ENCODE measurements around the gene USH1C. TPM values are rescaled to one million over a fixed set of nuclear protein-coding genes. Genes with fewer than 3 reads are reported as not detected.

USH1C gene
- total and polyA plus RNA-seq, 2 experiments from 2014 or later: not detected

- in situ Hi-C loops (cut with MboI): no loop called here
- TF ChIP-seq EZH2phosphoT487 (IDR thresholded peaks at IDR 0.05; ENCODE audit: insufficient read depth, low read depth) (no peak), EZH2 (IDR thresholded peaks at IDR 0.05; ENCODE audit: insufficient read depth, poor library complexity, severe bottlenecking) (no peak)
- DNase-seq: no peak
- no peak overlapping the region for H2AFZ ChIP-seq
- no peaks in the 10 kb centered on the region for H3K4me1 ChIP-seq (ENCODE audit: insufficient read depth)
- H3K9me2 ChIP-seq (ENCODE audit: insufficient read depth): no peaks in the 10 kb centered on the region
- no peaks in the 10 kb centered on the region for H4K20me1 ChIP-seq (ENCODE audit: insufficient read depth)
- no peaks in the 10 kb centered on the region for H3F3A ChIP-seq (ENCODE audit: insufficient read depth)
- H3K36me3 ChIP-seq (ENCODE audit: low read depth): no peaks in the 10 kb centered on the region
- H3K9ac ChIP-seq: no peak overlapping the region
- H3K4me2 ChIP-seq (ENCODE audit: unreplicated experiment): no peak overlapping the region
- H3K9me3 ChIP-seq (ENCODE audit: low read depth): no peaks in the 10 kb centered on the region
- H3K27me3 ChIP-seq (replicated peaks; ENCODE audit: insufficient read depth): no peaks in the 10 kb centered on the region; the same call in none of the 2 replicates
- H3K4me3 ChIP-seq: no peak overlapping the region
- no peak overlapping the region for H3K27ac ChIP-seq
- no peaks in the 10 kb centered on the region for H3K79me2 ChIP-seq (ENCODE audit: insufficient read depth)
- 48 to 55% methylated on average over 4 of the region's 4 CpGs for WGBS, 2 experiments (ENCODE audit: low coverage in 1 of 2, low lambda C conversion rate in 2 of 2, missing lambda C conversion rate in 2 of 2)
Measured at GRCh38 chr11:17588721-17589120, 44.5 kb upstream of the USH1C start.

- Histone ChIP-seq H3K36me3 (ENCODE audit: low read depth) (no peaks in the 10 kb centered on the region), H3F3A (ENCODE audit: insufficient read depth) (no peaks in the 10 kb centered on the region), H3K9ac (no peak overlapping the region), H4K20me1 (ENCODE audit: insufficient read depth) (no peaks in the 10 kb centered on the region), H3K4me3 (no peak overlapping the region), H3K27ac (no peak overlapping the region), H2AFZ (no peak overlapping the region), H3K9me2 (ENCODE audit: insufficient read depth) (no peaks in the 10 kb centered on the region), H3K4me1 (ENCODE audit: insufficient read depth) (no peaks in the 10 kb centered on the region), H3K79me2 (ENCODE audit: insufficient read depth) (no peaks in the 10 kb centered on the region), H3K27me3 (replicated peaks; ENCODE audit: insufficient read depth) (no peaks in the 10 kb centered on the region; the same call in none of the 2 replicates), H3K9me3 (ENCODE audit: low read depth) (no peaks in the 10 kb centered on the region), H3K4me2 (ENCODE audit: unreplicated experiment) (no peak overlapping the region)
- TF ChIP-seq EZH2 (IDR thresholded peaks at IDR 0.05; ENCODE audit: insufficient read depth, poor library complexity, severe bottlenecking): no peak
- no peak for TF ChIP-seq EZH2phosphoT487 (IDR thresholded peaks at IDR 0.05; ENCODE audit: insufficient read depth, low read depth)
- WGBS, 2 experiments (ENCODE audit: low coverage in 1 of 2, low lambda C conversion rate in 2 of 2, missing lambda C conversion rate in 2 of 2): 36 to 51% methylated on average over 8 of the region's 8 CpGs
- in situ Hi-C loops (cut with MboI): no loop called here
- DNase-seq: no peak
Measured at GRCh38 chr11:17588166-17588565, 44.0 kb upstream of the USH1C start.

GRCh38 chr11:17585911-17586695 lies 41.9 kb upstream of the USH1C start:
- H3K9me2 ChIP-seq (ENCODE audit: insufficient read depth): no peaks in the 10 kb centered on the region
- no peak overlapping the region for H3K4me3 ChIP-seq
- H3K27ac ChIP-seq: no peak overlapping the region
- no peak for DNase-seq
- H3K4me2 ChIP-seq (ENCODE audit: unreplicated experiment): no peak overlapping the region
- H2AFZ ChIP-seq: no peak overlapping the region
- in situ Hi-C loops (cut with MboI): no loop called here
- no peaks in the 10 kb centered on the region for H3K36me3 ChIP-seq (ENCODE audit: low read depth)
- H3K9me3 ChIP-seq (ENCODE audit: low read depth): no peaks in the 10 kb centered on the region
- no peaks in the 10 kb centered on the region for H3K79me2 ChIP-seq (ENCODE audit: insufficient read depth)
- 22 to 25% methylated on average over 6 of the region's 6 CpGs for WGBS, 2 experiments (ENCODE audit: low coverage in 1 of 2, low lambda C conversion rate in 2 of 2, missing lambda C conversion rate in 2 of 2)
- no peak overlapping the region for H3K9ac ChIP-seq
- TF ChIP-seq EZH2phosphoT487 (IDR thresholded peaks at IDR 0.05; ENCODE audit: insufficient read depth, low read depth) (no peak), EZH2 (IDR thresholded peaks at IDR 0.05; ENCODE audit: insufficient read depth, poor library complexity, severe bottlenecking) (no peak)
- H3K27me3 ChIP-seq (replicated peaks; ENCODE audit: insufficient read depth): no peaks in the 10 kb centered on the region; the same call in 1 of the 2 replicates
- H3K4me1 ChIP-seq (ENCODE audit: insufficient read depth): no peaks in the 10 kb centered on the region
- H4K20me1 ChIP-seq (ENCODE audit: insufficient read depth): no peaks in the 10 kb centered on the region
- H3F3A ChIP-seq (ENCODE audit: insufficient read depth): no peaks in the 10 kb centered on the region

GRCh38 chr11:17581732-17582053 lies 37.5 kb upstream of the USH1C start:
- DNase-seq: no peak
- Histone ChIP-seq H3K27ac (no peak overlapping the region), H3K27me3 (replicated peaks; ENCODE audit: insufficient read depth) (no peaks in the 10 kb centered on the region; the same call in 1 of the 2 replicates), H3K9me2 (ENCODE audit: insufficient read depth) (no peaks in the 10 kb centered on the region), H2AFZ (no peak overlapping the region), H3K4me1 (ENCODE audit: insufficient read depth) (no peaks in the 10 kb centered on the region), H4K20me1 (ENCODE audit: insufficient read depth) (no peaks in the 10 kb centered on the region), H3K9ac (no peak overlapping the region), H3K79me2 (ENCODE audit: insufficient read depth) (no peaks in the 10 kb centered on the region), H3K4me3 (no peak overlapping the region), H3K9me3 (ENCODE audit: low read depth) (no peaks in the 10 kb centered on the region), H3K4me2 (ENCODE audit: unreplicated experiment) (no peak overlapping the region), H3K36me3 (ENCODE audit: low read depth) (no peaks in the 10 kb centered on the region), H3F3A (ENCODE audit: insufficient read depth) (no peaks in the 10 kb centered on the region)
- in situ Hi-C loops (cut with MboI): no loop called here
- WGBS, 2 experiments (ENCODE audit: low coverage in 1 of 2, low lambda C conversion rate in 2 of 2, missing lambda C conversion rate in 2 of 2): 71 to 78% methylated on average over 4 of the region's 4 CpGs
- TF ChIP-seq EZH2 (IDR thresholded peaks at IDR 0.05; ENCODE audit: insufficient read depth, poor library complexity, severe bottlenecking): no peak
- no peak for TF ChIP-seq EZH2phosphoT487 (IDR thresholded peaks at IDR 0.05; ENCODE audit: insufficient read depth, low read depth)
